Stomach (tissue), 4 donors: ENCODE data around the gene TAAR2.

Experiments
- CTCF ChIP-seq, 7 experiments: fragments of 450-650 bp in 4 of 7; fragments of 200-600 bp in 3 of 7; sonication (generic) in 3 of 7; IDR thresholded peaks; one replicate each; pipeline ENCODE4 v1.5.1; 2016 to 2019; ENCODE audit warnings: antibody characterized with exemption in 7 of 7, control low read depth in 2 of 7, mild to moderate bottlenecking in 1 of 7
- POLR2A ChIP-seq, 4 donors: fragments of 450-650 bp; IDR thresholded peaks; one replicate each; pipeline ENCODE4 v1.6.1; 2016; ENCODE audit warnings: antibody characterized with exemption in 4 of 4, control low read depth in 2 of 4, mild to moderate bottlenecking in 1 of 4, moderate library complexity in 1 of 4

GRCh38 chr6:132596201-132596600, 27.9 kb downstream of the TAAR2 start:
- no peak for TF ChIP-seq CTCF (IDR thresholded peaks at IDR 0.05)
- TF ChIP-seq POLR2A (IDR thresholded peaks at IDR 0.05), result no peak
